G401 (cell line): ENCODE data around the gene TUNAR. TPM values are rescaled to one million over a fixed set of nuclear protein-coding genes. Genes with fewer than 3 reads are reported as not detected.

ENCODE experiments used
- DNase-seq: peaks from one replicate; pipeline ENCODE4 v3.0.0-alpha.2; 2015; ENCODE audit warnings: low spot score
- in situ Hi-C: cut with HindIII; loops from 2 replicates; pipeline ENCODE4 v1.10.0; 2016; ENCODE audit warnings: low sequenced_read_pairs, mixed read lengths
- total RNA-seq: library from RNA; depleted of rRNA; stranded (reverse); fragments of >200 nt; shearing (Covaris generic); gene quantifications from 2 replicates; pipeline ENCODE4 v1.2.3, GENCODE V29; 2014

TUNAR gene
- total RNA-seq, 1 experiment from 2014 or later = not detected

DNA sequence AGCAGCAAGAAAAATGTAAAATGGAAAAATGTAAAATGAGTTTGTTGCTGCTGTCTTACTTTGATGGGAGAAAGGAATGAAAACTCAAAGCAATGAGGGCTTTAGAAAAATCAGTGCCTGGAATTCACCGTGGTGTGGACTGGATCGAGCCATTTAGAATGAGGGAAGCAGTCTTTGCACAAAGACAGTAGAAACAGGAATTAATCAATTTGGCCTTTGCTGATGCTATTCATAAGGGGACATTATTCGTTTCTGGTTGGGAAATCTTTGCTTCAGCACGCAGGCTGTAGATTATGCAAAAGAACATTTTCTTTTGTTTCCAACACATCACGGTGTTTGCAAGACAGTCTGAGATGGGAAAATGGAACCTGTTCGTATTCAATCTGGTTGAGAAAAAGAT is 6.9 kb upstream of the TUNAR start:
- in situ Hi-C loops = no loop called here
- DNase-seq = no peak

DNA sequence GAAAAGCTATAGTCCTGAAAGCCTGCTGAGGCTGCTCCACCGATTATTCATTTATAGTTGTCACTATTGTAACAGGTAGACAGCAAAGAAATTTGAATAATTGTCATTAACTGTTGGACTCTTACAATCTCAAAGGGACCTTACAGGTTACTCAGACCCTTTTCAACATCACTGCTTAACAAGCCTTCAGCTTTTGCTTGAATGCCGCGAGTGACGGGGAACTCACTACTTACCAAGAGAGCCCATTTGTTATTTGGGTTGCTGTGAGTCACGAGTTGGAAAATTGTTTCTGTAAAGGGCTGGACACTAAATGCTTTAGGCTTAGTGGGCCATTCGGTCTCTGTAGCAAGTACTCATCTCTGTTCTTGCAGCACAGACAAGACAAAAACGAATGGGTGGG is 5.9 kb upstream of the TUNAR start:
- in situ Hi-C loops = no loop called here
- no peak for DNase-seq

DNA sequence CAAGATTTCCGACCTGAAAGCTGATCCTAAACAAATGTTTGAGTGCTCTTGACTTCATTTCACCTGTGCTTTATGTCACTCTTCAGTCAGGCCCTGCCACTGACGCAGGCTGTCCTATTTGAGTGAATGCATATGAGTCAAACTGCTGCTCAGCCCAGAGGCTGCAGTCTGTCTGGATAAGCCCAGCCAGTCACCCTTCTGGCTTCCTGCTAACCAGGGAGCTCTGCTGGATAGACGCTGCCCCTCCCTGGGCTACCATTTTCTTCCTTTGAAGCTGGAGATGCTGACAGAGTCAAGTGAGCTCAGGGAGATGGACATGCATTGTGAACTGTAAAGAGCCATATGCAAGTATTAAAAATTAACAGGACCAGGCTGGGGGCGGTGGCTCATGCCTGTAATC is 5.1 kb upstream of the TUNAR start:
- in situ Hi-C loops = no loop called here
- no peak for DNase-seq

DNA sequence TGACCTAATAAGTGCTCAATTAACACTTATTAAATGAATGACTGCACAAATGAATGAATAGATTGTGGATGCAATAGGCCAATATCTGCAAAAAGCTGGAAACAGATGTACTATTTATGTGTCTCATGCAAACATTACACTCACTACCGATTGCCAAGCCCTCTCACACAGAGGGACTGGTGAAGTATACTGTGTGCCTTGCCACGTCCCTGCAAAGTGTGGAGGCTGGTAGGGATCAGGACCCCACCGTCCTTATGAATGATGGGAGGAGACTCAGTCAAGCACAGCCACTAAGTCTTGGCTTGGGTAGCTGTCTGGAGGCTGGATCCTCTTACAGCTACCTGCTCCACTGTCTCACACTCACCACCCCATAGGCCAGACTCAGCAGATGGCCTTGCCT is 3.9 kb upstream of the TUNAR start:
- in situ Hi-C loops = no loop called here
- no peak for DNase-seq

DNA sequence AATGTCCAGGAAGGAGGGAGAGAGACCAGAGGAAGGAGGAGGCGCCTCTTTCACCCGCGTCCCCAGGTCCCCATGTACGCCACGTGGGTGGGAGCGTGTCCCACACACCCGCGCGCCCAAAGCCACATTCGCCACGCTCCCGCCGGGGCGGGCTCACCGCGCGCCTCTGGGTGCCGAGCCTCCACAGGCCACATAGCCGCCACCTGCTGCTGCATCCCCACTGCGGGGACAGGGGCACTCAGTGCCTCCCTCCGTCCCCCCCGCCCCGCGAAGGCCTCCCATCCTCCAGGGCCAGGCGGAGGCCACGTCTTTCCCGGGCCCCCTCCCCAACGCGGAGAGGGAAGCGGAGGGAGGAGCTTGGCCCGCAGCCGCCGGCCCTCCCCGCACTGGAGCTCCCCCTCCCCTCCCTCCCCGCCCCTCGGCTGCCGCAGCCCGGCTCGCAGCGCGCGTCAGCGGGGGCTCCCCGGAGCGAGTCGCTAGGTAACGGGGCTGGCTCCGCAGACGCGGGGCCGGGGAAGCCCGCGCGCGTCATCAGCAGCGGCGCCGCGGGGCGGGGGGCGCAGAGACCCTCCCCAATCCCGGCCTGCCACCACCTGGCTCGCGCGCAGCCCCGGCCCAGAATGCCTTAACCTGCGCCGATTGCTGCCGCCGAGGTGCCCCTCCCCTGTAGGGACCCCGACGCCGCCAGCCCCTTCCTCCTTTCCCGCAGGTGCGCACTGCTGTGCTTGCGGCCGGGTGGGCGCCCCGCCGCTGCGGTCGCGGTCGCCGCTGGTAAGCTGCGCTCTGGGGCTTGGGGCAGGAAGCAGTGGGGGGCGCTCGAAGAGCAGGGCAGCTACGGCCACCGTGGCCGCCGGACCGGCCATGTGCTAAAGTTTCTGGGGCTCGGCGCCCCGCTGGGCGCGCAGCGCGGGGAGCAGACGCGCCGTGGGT is 536 bp upstream of the TUNAR start:
- DNase-seq = no peak
- in situ Hi-C loops = no loop called here

DNA sequence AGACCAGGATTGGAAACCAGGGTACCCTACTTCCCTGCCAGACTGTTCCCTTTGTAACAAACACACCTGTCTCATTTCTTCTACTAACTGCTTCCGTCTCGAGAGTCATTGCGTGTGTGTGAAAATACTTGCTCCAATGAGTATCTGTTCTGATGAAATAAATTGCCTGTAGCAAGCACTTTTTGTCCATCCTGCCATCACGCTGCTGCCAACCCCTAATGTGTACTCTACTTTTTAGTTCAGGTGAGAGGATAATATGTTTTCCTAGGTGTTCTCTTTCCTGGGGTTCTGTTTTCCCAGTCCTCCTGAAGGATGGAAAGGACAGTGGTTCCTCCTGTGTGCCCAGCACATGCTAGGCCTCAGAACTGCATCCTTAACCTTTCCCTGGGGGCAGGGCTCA is 1.0 kb downstream of the TUNAR start:
- in situ Hi-C loops = no loop called here
- no peak for DNase-seq

DNA sequence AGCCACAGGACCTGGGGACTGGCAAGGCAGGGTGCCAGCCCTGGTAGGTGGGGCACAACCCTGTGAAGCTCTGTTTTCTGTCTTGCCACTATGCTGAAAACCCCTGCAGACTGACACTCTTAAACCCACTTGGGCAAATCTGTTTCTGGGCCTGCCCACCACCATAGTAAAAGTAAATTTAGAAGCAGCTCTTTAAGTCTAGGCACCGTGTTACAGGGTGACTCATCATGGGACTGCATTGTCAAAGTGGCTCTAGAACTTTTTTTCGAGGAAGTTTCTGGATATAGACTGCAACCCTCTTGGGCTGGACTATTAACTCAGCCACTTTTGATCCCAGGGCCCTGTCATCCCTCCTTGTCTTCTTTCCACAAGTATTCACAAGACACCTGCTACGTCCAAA is 7.7 kb downstream of the TUNAR start:
- in situ Hi-C loops = no loop called here
- DNase-seq = no peak

DNA sequence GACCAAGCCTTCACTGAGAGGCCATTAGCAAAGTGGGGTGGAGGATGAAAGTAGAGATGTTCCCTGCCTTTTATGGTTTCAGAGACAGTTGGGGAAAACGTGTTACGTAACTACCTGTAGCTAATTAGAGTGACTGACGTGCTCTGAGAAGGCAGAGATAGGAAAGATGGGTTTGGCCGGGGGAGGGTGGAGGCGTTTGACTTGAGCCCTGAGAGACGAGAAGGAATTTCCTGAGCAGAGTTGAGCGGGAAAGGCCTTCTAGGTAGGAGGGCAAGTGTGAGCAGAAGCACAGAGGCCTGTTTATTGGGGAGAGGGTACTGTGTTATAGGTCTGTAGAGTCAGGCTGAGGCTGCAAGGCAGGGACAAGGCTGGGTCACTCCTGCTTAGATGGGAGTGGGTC is 8.6 kb downstream of the TUNAR start:
- no peak for DNase-seq
- in situ Hi-C loops = no loop called here

DNA sequence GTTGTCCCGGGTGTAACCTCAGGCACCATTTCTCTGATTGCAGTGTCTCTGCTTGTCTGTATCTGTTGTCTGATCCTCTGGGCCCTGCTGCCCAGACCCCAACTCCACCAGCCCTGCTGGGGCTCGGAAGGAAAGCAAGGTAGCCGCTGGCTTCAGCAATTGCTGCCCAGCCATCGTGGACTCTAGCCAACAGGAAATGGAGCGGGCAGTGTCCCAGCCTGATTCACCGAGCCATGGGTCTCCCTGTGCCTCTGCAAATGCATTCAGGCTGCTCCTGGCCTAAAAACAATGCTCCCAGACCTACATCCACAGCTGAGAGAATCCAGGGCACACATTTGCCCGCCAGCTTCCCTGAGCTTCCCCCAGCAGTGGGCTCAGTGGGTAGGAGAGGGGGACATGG is 9.2 kb downstream of the TUNAR start:
- DNase-seq = peak; percentile 70
- in situ Hi-C loops = no loop called here

DNA sequence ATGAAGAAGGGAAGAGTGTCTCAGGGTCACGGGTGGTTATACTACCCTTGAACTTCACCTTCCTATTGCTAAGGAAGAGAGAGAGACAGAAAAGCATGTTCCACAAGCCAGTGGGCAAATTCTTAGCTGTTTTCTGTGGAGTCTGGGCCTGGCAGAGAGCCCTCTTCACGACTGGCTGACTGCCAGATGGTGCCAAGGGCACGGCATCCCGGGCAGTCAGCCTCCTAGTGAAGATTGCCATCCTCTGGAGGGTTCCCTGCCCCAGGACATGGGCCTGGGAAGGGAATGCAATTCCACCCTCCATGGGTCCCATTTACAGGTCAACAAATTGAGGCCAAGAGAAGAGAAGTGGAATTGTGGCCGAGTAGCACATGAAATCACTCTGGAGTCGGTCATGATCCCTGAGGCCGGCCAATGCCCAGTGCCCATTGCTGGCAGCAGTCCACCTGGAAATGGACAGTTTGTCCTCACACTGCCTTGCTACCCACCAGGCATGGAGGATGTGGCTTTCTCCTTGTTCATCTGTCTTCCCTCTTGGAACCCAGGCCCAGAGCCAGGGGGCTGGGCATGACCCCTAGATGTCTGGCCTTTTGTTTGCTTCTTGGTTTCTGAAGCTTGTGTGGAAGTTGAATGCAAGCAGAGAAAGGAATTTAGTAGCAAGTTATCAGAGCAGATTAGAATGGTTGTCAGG is 9.9 kb downstream of the TUNAR start:
- in situ Hi-C loops = no loop called here
- DNase-seq = peak; percentile 46

DNA sequence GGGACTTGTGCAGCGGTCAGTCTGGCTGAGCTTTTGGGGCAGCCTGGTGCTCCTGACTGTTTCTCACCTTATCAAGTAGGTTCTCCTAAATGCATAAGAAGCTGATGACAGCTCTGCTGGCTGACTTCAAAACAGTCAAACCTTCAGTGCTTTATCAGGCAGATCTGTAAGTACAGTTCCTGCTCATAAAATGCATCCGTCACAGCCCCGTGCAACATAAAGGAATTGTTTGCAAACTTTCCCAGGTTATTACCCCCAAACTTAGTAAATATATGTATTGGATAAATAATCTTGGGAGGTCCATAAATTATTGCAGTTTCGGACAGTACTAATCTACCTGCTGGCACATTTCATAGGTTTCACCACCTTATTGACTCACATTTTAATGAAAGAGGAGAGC is 10.7 kb downstream of the TUNAR start:
- DNase-seq = no peak
- in situ Hi-C loops = no loop called here

DNA sequence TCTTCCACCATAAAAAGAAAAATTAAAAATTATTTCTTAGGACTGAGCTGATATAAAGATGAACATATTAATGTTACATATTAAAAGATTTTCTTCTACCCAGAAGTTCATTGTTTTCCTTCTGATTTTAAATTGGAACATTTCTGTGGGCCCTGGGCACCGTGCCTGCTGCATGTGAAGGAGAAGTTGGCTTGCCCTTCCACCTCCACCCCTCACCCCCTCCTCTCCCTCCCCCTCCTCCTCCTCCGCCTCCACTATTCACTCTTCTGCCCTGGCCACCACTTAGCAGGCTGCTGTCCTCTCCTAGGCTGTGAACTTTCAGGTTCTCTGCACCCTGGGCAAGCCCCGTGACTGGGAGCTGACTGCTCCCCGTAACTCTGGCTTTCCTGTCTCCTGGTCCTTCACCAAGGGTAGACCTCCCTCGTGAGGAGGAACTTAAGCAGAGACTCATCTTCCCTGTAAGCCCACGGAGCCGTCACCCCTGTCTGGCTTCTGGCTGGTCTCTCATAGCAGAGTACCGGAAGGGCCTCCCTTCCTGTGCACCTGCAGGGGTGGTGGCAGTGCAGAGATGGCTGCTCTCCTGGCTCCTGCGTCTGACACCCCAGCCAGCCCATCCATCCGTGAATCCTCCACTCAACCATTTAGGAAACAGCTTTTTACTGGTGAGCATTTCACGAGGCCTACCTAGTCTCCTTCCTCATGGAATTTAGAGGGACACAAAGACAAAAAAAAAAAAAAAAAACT is 12.8 kb downstream of the TUNAR start:
- in situ Hi-C loops = no loop called here
- no peak for DNase-seq

DNA sequence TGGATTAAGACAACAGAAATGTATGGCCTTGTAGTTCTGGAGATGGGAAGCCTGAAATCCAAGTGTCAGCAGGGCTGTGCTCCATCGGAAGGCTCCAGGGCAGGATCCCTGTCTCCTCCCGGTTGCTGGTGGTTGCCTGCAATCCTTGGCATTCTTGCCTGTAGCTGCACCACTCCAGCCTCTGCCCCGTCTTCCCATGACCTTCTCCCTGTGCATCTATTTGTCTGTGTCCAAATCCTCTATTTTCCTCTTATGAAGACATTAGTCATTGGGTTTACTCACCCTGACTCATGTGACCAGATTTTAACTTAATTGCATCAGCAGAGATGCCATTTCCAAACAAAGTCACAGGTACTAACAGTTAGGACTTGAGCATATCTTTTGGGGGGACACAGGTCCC is 15.1 kb downstream of the TUNAR start:
- in situ Hi-C loops = no loop called here
- DNase-seq = no peak

DNA sequence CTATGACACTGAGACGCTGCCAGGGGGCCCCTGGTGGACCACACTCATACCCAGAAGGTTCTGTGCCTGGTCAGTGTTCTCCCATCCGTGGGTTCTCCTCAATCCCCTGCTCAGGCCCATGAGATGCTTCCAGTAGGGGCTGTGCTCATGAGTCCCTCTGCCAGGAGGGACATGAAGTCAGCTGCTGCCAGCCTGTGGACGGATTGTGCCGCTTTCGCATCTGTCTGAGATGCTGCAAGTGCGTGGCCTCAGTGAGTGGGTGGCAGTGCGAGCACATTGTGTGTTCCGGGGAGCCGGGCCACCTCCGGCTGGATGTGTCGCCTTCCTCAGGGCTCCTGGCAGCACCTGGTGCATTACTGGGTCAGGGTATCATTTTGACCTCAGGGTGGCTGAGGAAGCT is 15.5 kb downstream of the TUNAR start:
- DNase-seq = no peak
- in situ Hi-C loops = no loop called here

DNA sequence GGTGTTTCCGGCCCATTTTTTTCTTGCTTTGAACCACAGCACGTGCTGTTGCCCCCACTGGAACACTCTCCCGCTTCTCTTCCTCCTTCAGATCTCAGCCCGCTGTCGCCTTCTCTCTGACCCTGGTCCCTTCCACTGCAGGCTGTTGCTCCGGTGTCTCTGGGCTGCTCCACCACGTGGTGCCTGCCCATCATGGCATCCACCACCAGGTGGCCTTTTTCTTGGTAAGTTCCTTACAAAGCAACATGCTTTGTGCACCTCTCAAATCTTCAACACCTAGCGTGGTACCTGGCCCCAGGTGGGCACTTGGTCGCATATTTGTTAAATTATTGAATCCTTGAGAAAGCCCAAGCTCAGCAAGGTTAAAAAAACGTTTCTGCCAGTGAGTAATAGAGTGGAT is 19.1 kb downstream of the TUNAR start:
- no peak for DNase-seq
- in situ Hi-C loops = no loop called here

DNA sequence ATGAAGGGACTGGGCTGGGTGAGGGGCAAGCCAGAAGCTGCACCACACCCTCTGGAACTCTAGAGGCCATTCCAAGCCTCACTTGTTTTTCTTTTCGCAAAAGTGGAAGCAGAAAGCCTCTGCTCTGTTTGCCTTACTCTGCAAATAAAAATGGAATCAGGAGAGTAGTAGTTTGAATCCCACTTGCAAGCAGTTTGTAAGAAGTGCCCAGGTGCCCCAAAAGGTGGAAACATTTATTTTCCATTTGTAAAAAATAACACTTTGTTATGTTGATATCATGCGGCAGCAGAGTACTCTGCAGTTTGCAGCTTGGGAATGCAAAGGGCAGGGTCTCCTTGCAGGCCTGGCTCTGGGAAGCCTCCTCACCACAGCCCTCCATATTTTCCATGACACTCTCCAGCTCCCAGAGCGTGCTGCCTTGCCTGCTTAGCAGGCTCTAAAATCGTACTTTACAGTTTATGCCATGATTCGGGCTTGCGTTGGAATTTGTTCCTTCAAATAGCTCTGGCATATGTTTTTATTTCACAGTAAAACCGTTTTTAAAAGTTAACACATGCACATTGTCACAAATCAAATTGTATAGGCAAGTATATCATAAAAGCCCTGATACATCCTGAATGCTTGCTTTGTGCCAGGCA is 20.0 kb downstream of the TUNAR start:
- in situ Hi-C loops = no loop called here
- no peak for DNase-seq

DNA sequence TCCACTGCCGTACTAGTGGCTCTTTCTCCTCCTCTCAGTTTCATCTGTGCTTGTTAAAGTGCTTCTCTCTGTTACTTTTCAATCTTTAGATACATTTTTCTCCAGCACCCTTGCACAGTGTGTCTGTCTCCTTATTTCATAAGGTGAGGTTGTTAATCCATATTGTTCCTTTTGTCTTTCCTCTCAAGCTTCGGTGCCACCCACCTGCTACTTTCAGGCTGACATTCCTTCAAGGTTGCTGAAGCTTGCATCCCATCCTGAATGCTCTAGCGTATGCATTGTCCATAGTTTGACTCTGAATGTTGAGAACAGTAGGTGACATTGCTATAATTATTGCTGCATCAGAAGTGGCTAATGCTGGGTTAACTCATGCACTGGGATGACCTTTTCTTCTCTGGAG is 20.6 kb downstream of the TUNAR start:
- in situ Hi-C loops = no loop called here
- DNase-seq = no peak

DNA sequence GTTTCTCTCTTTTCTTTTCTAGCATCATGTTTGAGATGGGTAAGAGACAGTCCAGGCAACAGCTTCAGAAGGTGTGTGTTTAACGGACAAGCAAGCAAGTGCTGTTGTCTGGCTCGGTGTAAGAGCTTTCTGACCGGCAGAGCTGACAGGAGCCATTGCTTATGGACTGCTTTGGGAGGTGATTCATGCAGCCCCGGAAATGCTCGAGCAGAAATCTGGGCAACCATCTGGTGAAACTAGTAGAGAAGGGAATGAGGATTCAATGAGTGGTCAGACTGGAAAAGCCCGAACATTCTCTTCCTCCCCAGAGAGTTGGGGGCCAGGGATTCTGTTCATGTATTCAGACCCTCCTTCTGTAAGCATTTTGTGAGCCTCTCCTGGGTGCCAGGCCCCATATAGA is 24.4 kb downstream of the TUNAR start:
- DNase-seq = peak; percentile 13
- in situ Hi-C loops = no loop called here

DNA sequence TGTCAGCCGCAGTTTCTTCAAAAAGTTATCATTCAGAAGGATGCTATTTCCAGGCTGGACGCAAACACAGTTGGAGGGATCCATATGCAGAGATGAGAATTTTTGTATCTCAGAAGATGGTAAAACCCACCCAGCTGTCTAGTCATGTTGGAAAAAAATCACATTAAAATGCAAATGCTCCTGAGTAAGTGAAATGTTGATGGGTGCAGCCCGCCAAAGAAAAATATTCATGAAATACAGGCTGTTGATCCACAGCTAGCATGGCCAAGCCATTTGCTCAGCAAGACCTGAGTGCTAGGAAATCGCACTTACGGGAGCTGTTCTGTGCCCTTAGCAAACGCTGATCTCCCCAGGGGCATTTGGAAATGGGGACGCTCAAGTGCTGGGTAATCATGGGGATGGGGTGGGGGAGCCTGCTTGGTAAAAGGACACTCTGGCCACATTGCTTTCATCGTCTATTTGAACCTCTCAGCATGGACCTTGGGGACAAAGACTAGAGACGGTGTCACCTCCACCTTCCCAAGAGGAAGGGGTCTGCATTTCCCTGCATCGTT is 25.7 kb downstream of the TUNAR start:
- in situ Hi-C loops = no loop called here
- no peak for DNase-seq
